Nephron (organoid): Measurements from ENCODE around the gene POU5F2.

Experiments used
- H3K27ac Mint-ChIP-seq, 3 experiments: 2 replicates each; pipeline ENCODE4 v1.8.0; 2020; ENCODE audit warnings: mixed read lengths in 3 of 3, mild to moderate bottlenecking in 2 of 3, moderate library complexity in 1 of 3
- H3K27me3 Mint-ChIP-seq: 2 replicates; pipeline ENCODE4 v1.8.0; 2021; ENCODE audit warnings: low read depth, mild to moderate bottlenecking, moderate library complexity, mixed read lengths
- H3K36me3 Mint-ChIP-seq: 2 replicates; pipeline ENCODE4 v1.8.0; 2020; ENCODE audit warnings: low read depth, mixed read lengths
- H3K4me1 Mint-ChIP-seq: 2 replicates; pipeline ENCODE4 v1.8.0; 2020; ENCODE audit warnings: mixed read lengths
- H3K4me3 Mint-ChIP-seq, 3 experiments: 2 replicates each; pipeline ENCODE4 v1.8.0; 2020; ENCODE audit warnings: mild to moderate bottlenecking in 3 of 3, mixed read lengths in 3 of 3, moderate library complexity in 2 of 3
- H3K9me3 Mint-ChIP-seq: 2 replicates; pipeline ENCODE4 v1.8.0; 2020; ENCODE audit warnings: mixed read lengths
- TF ChIP-seq, protein P1 (sequence below), 3 experiments: fragments of 200-600 bp; sonication (generic); IDR thresholded peaks; one replicate each; pipeline ENCODE4 v1.5.0; 2021; ENCODE audit warnings: antibody characterized with exemption in 3 of 3; ENCODE audit not compliant: unreplicated experiment in 3 of 3

Gene POU5F2

DNA sequence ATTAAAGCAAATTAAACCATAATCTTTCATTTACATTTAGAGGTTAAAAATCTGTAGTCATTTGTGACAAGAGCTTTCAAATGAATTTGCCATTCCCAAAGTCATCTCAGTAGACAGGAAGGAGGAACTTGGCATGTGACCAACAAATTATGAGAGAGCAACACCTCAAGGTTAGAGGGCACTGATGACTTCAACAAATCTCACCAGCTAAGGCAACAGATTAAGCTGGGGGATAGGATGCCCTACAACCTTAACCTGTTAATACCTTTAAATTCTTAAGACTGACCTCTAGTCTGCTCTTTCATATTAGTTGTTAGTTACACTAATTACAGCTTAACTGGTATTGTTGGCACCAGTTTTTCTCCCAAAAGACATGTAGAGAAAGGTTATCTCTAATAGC is 18.4 kb downstream of the POU5F2 start:
- H3K4me1 Mint-ChIP-seq = peaks cover 29% of the 10 kb centered on the region

DNA sequence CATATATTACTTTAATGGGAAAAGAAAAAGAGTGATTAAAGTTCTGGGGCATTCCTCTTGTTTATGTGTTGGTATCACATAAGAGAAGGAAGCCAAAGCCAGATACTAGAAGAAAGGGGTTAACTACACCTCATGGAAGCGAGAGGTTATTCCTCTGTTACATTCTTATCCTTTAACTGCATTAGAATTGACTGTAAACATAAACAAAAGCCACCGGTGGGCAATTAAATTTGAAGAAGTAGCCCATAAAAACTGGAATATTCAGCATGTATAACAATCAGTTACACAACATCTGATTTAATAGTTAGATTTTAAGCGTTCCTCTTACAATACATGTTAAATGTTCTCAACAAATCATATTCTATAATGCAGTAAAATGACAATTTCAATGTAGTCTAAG is 18.8 kb downstream of the POU5F2 start:
- H3K27me3 Mint-ChIP-seq = no peaks in the 10 kb centered on the region
- H3K36me3 Mint-ChIP-seq = peaks cover 6% of the 10 kb centered on the region
- H3K4me3 Mint-ChIP-seq = no peak overlapping the region
- peak overlapping the region; percentile 36 to 79 (median 78) for H3K27ac Mint-ChIP-seq
- TF ChIP-seq, protein P1, sequence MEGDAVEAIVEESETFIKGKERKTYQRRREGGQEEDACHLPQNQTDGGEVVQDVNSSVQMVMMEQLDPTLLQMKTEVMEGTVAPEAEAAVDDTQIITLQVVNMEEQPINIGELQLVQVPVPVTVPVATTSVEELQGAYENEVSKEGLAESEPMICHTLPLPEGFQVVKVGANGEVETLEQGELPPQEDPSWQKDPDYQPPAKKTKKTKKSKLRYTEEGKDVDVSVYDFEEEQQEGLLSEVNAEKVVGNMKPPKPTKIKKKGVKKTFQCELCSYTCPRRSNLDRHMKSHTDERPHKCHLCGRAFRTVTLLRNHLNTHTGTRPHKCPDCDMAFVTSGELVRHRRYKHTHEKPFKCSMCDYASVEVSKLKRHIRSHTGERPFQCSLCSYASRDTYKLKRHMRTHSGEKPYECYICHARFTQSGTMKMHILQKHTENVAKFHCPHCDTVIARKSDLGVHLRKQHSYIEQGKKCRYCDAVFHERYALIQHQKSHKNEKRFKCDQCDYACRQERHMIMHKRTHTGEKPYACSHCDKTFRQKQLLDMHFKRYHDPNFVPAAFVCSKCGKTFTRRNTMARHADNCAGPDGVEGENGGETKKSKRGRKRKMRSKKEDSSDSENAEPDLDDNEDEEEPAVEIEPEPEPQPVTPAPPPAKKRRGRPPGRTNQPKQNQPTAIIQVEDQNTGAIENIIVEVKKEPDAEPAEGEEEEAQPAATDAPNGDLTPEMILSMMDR (IDR thresholded peaks at IDR 0.05; ENCODE audit: unreplicated experiment in 3 of 3) = no peak
- H3K4me1 Mint-ChIP-seq = peaks cover 29% of the 10 kb centered on the region
- no peaks in the 10 kb centered on the region for H3K9me3 Mint-ChIP-seq

More for the DNA sequence above, 18.4 kb downstream of the POU5F2 start:
- H3K36me3 Mint-ChIP-seq = peaks cover 6% of the 10 kb centered on the region
- H3K4me3 Mint-ChIP-seq = no peak overlapping the region
- TF ChIP-seq, protein P1 (IDR thresholded peaks at IDR 0.05; ENCODE audit: unreplicated experiment in 3 of 3) = no peak
- peak overlapping the region; percentile 36 to 79 (median 78) for H3K27ac Mint-ChIP-seq
- no peaks in the 10 kb centered on the region for H3K27me3 Mint-ChIP-seq
- H3K9me3 Mint-ChIP-seq = no peaks in the 10 kb centered on the region

DNA sequence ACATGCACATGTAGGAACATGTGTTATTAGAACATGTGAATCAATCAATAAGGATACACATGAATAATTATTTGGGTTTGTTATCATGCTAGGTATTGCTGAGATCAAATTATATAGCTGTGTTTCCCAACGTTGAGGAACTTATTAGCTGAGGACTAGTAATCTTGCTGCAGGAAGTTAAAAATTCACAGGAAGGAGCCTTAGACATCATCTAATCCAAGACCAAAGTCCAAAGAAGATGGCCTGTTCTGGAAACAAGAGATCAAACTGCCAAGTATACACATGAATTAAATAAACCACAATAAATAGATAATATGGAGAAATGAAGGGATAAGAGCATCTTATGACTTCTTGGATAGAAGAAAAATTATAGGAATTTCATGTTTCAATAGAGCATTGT is 19.9 kb downstream of the POU5F2 start:
- Mint-ChIP-seq H3K9me3 (no peaks in the 10 kb centered on the region), H3K4me1 (peaks cover 29% of the 10 kb centered on the region), H3K36me3 (peaks cover 6% of the 10 kb centered on the region), H3K4me3 (no peak overlapping the region), H3K27me3 (no peaks in the 10 kb centered on the region), H3K27ac (peak overlapping the region; percentile 74 to 82 (median 78))
- TF ChIP-seq, protein P1 (IDR thresholded peaks at IDR 0.05; ENCODE audit: unreplicated experiment in 3 of 3) = no peak

DNA sequence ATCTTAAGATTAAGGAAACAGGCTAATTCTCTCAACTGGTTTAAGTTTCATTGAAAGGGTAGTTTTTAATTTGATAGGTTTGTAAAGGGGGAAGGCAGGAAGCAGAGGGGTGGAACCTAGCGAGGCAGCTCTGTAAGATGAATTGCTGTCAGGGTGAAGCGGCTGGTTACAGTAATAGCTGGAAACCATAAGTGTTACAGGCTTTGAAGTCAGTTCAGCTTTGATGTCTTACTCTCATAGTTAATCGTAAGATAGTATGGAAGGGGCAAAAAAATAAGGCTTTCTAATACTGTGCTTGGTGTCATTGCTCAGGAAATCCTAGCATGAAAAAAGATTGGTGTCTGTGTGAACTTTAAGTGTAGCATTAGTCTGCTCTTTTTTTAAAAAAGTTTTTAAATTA is 20.3 kb downstream of the POU5F2 start:
- no peaks in the 10 kb centered on the region for H3K9me3 Mint-ChIP-seq
- H3K27me3 Mint-ChIP-seq = no peaks in the 10 kb centered on the region
- peak overlapping the region; percentile 74 to 82 (median 78) for H3K27ac Mint-ChIP-seq
- H3K4me3 Mint-ChIP-seq = peak overlapping the region in 2 of 3 experiments; percentile 14 to 46
- TF ChIP-seq, protein P1 (IDR thresholded peaks at IDR 0.05; ENCODE audit: unreplicated experiment in 3 of 3) = no peak
- H3K4me1 Mint-ChIP-seq = peaks cover 29% of the 10 kb centered on the region
- peaks cover 6% of the 10 kb centered on the region for H3K36me3 Mint-ChIP-seq

DNA sequence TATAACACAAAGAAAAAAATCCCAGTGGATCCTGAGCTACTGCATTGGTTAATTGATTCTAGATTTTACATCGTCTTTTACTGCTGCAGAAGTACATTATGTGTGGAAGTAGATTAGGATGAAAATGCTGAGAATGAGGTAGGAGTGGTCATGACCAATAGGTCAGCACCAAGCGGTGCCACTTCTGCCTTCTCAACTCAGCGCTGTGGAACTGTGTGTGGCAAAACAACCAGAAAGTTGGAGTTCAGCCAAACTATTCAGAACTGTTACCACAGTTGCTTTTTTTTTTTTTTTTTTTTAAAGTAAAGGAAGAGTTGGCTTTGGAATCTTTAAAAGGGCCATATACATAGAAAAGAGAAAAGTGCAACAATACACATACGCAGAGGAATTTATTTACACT is 24.2 kb downstream of the POU5F2 start:
- Mint-ChIP-seq H3K4me3 (no peak overlapping the region), H3K27ac (peak overlapping the region in 2 of 3 experiments; percentile 43 to 69), H3K27me3 (no peaks in the 10 kb centered on the region), H3K4me1 (peaks cover 29% of the 10 kb centered on the region), H3K36me3 (peaks cover 9% of the 10 kb centered on the region), H3K9me3 (peaks cover 4% of the 10 kb centered on the region)
- TF ChIP-seq, protein P1 (IDR thresholded peaks at IDR 0.05; ENCODE audit: unreplicated experiment in 3 of 3) = no peak

DNA sequence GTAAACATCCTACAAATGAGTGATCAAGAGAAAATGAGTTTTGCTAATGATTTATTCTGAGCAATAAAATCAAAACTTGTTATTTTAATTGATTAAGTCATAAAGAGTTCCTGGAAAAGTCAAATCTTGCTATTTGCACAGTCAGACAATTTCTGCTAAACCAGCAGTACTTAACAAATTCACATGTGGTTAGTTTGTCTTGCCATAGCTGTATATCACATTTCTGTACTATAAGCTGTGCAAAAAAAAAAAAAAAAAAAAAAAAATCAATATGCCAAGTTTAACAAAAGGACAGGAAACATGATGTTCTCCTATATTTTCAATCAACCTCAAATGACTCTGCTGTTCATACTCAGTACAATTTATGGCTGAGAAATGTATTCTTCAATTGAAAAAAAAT is 24.9 kb downstream of the POU5F2 start:
- peaks cover 25% of the 10 kb centered on the region for H3K4me1 Mint-ChIP-seq
- no peak overlapping the region for H3K27ac Mint-ChIP-seq
- no peaks in the 10 kb centered on the region for H3K27me3 Mint-ChIP-seq
- H3K36me3 Mint-ChIP-seq = peaks cover 14% of the 10 kb centered on the region
- H3K9me3 Mint-ChIP-seq = peaks cover 9% of the 10 kb centered on the region
- TF ChIP-seq, protein P1 (IDR thresholded peaks at IDR 0.05; ENCODE audit: unreplicated experiment in 3 of 3) = no peak
- no peak overlapping the region for H3K4me3 Mint-ChIP-seq
